HepG2 (cell line): Measurements from ENCODE around the gene PPP1R12B. TPM values are rescaled to one million over a fixed set of nuclear protein-coding genes. Genes with fewer than 3 reads are reported as not detected.
A peak's percentile ranks its signal among the peaks of the same experiment; 100 is the strongest.
"Not testable (repeated sequence)": the region's sequence is repeated elsewhere in the genome, so short reads cannot be mapped to it uniquely, and the experiment has no call there.

Source experiments
- ATAC-seq: fragments of 200-7000 bp; cut with Tn5 transposase; 3 replicates; pipeline ENCODE4 v1.9.1; 2020; ENCODE audit warnings: mild to moderate bottlenecking, moderate library complexity
- BruUV-seq: library from RNA; stranded (reverse); fragments of 400-500 nt; replicated peaks from 2 replicates; lab custom pipeline; 2021; lab: Mats Ljungman, UMichigan
- CTCF ChIA-PET: fragments of 300-600 bp; formaldehyde crosslinking; extraction: SDS; loops from one replicate; lab custom pipeline; 2021; ENCODE audit warnings: low total read pairs, inconsistent platforms, low intra/inter-chr PET ratio; lab: Yijun Ruan, JAX
- POLR2A ChIA-PET: fragments of 350-600 bp; sonication (Branson Sonifier 250); formaldehyde crosslinking; loops from one replicate; lab custom pipeline; 2020; ENCODE audit warnings: antibody characterized with exemption, inconsistent platforms; lab: Yijun Ruan, JAX
- DNase-seq: peaks from one replicate; pipeline ENCODE4 v3.0.0-alpha.2; 2015; ENCODE audit warnings: low spot score
- FAIRE-seq: peaks from 3 replicates; lab custom pipeline; 2011; peaks lifted over from hg19 to GRCh38; lab: Jason Lieb, UNC
- H2AFZ ChIP-seq: one replicate; pipeline ENCODE4 v1.6.1; 2011; ENCODE audit warnings: low read length, inconsistent platforms
- H3K27ac ChIP-seq: fragments of 300-600 bp; 3 replicates; pipeline ENCODE4 v1.8.0; 2011; ENCODE audit warnings: mixed run types, mild to moderate bottlenecking, mixed read lengths, low read length, inconsistent platforms; ENCODE audit not compliant: insufficient read depth; ENCODE audit errors: extremely low read length
- H3K27me3 ChIP-seq, 2 experiments: fragments of 200-600 bp in 1 of 2; 2 replicates in 1 of 2; 3 replicates in 1 of 2; pipeline versions ENCODE4 v1.6.0 to v1.8.0; 2011; ENCODE audit warnings: low read length in 2 of 2, mild to moderate bottlenecking in 2 of 2, moderate library complexity in 2 of 2, inconsistent platforms in 1 of 2; ENCODE audit not compliant: insufficient read depth in 2 of 2, control insufficient read depth in 1 of 2
- H3K36me3 ChIP-seq, 2 experiments: fragments of 200-600 bp in 1 of 2; replicated peaks in 1 of 2; 2 replicates in 1 of 2; 3 replicates in 1 of 2; pipeline versions ENCODE4 v1.5.1 to v1.8.0; 2011; ENCODE audit warnings: low read length in 2 of 2, inconsistent platforms in 1 of 2; ENCODE audit not compliant: insufficient read depth in 2 of 2, control insufficient read depth in 1 of 2
- H3K4me1 ChIP-seq: 2 replicates; pipeline ENCODE4 v1.5.1; 2012; ENCODE audit warnings: low read length, inconsistent platforms; ENCODE audit not compliant: insufficient read depth
- H3K4me2 ChIP-seq: 2 replicates; pipeline ENCODE4 v1.6.0; 2011; ENCODE audit warnings: low read depth, low read length, inconsistent platforms
- H3K4me3 ChIP-seq, 3 experiments: fragments of 200-600 bp in 1 of 3; sonication (generic), shearing (Covaris generic) in 1 of 3; replicated peaks in 1 of 3; 2 replicates each; pipeline ENCODE4 v1.5.1; 2011 to 2016; ENCODE audit warnings: low read length in 3 of 3, inconsistent platforms in 2 of 3, low read depth in 2 of 3, mild to moderate bottlenecking in 2 of 3, control low read depth in 1 of 3, mixed read lengths in 1 of 3; ENCODE audit not compliant: insufficient read depth in 1 of 3
- H3K79me2 ChIP-seq: one replicate; pipeline ENCODE4 v1.6.1; 2011; ENCODE audit warnings: low read length, inconsistent platforms; ENCODE audit not compliant: insufficient read depth
- H3K9ac ChIP-seq: 2 replicates; pipeline ENCODE4 v1.6.0; 2011; ENCODE audit warnings: mild to moderate bottlenecking, low read depth, low read length, inconsistent platforms; ENCODE audit not compliant: insufficient read depth
- H3K9me3 ChIP-seq: 2 replicates; pipeline ENCODE4 v1.5.1; 2012; ENCODE audit warnings: mild to moderate bottlenecking, low read length
- H4K20me1 ChIP-seq: 2 replicates; pipeline ENCODE4 v1.6.0; 2011; ENCODE audit warnings: inconsistent platforms, mild to moderate bottlenecking, low read length, moderate library complexity; ENCODE audit not compliant: insufficient read depth
- BCL6 ChIP-seq: IDR thresholded peaks from 2 replicates; pipeline ENCODE4 v1.6.1; 2016; ENCODE audit warnings: missing genetic modification reagents, missing compliant biosample characterization
- FOXA1 ChIP-seq, 2 experiments: fragments of 450-650 bp in 1 of 2; sonication (generic) in 1 of 2; formaldehyde crosslinking in 1 of 2; IDR thresholded peaks; 2 replicates each; pipeline versions ENCODE4 v1.4.0 to v1.6.1; 2016 to 2020; ENCODE audit warnings: missing genetic modification reagents in 1 of 2
- FOXA3 ChIP-seq: IDR thresholded peaks from 2 replicates; pipeline ENCODE4 v1.6.1; 2016; ENCODE audit warnings: missing genetic modification reagents, missing compliant biosample characterization
- HNF4A ChIP-seq: sonication (generic); formaldehyde crosslinking; IDR thresholded peaks from 2 replicates; pipeline ENCODE4 v1.4.0; 2020; ENCODE audit warnings: missing genetic modification reagents
- HNF4G ChIP-seq, 2 experiments: sonication (generic) in 1 of 2; formaldehyde crosslinking in 1 of 2; IDR thresholded peaks; 2 replicates each; pipeline versions ENCODE4 v1.4.0 to v1.6.1; 2011 to 2020; ENCODE audit warnings: borderline replicate concordance in 2 of 2, low read depth in 2 of 2, mild to moderate bottlenecking in 2 of 2, low read length in 1 of 2, missing genetic modification reagents in 1 of 2, moderate library complexity in 1 of 2
- NR2F1 ChIP-seq, 2 experiments: fragments of 450-650 bp in 1 of 2; formaldehyde crosslinking in 1 of 2; IDR thresholded peaks; 2 replicates each; pipeline versions ENCODE4 v1.5.0 to v1.6.1; 2016 to 2020; ENCODE audit warnings: mild to moderate bottlenecking in 1 of 2, missing compliant biosample characterization in 1 of 2, missing genetic modification reagents in 1 of 2, moderate library complexity in 1 of 2
- NR2F6 ChIP-seq, 2 experiments: IDR thresholded peaks; 2 replicates each; pipeline ENCODE4 v1.6.1; 2016; ENCODE audit warnings: antibody characterized with exemption in 1 of 2, mild to moderate bottlenecking in 1 of 2
- RARA ChIP-seq: IDR thresholded peaks from 2 replicates; pipeline ENCODE4 v1.6.1; 2016; ENCODE audit warnings: missing genetic modification reagents, missing compliant biosample characterization
- WGBS: methylation state at CpG from one replicate; pipeline ENCODE4 v1.1.6; 2017; ENCODE audit warnings: low lambda C conversion rate; 5-methylcytosine and 5-hydroxymethylcytosine counted together
- in situ Hi-C: cut with HindIII; loops from 2 replicates; pipeline ENCODE4 v1.10.0; 2017; ENCODE audit warnings: low pct_unique_long_range_greater_than_20kb; ENCODE audit not compliant: extremely low pct_ligation_motif_present
- intact Hi-C: fragments of 100-400 bp; cut with micrococcal nuclease; formaldehyde crosslinking; loops from one replicate; pipeline ENCODE4 v1.10.0; 2022; ENCODE audit not compliant: unreplicated experiment
- polyA plus RNA-seq, 8 experiments: library from polyadenylated mRNA; depleted of rRNA in 3 of 8; stranded (reverse) in 7 of 8; unstranded in 1 of 8; fragments of >200 nt; fragmentation: Illumina TruSeq in 4 of 8; extraction: Trizol in 4 of 8; gene quantifications; 2 replicates each; pipeline versions ENCODE4 v1.2.1 to v1.2.3, GENCODE V29; 2011 to 2016; ENCODE audit warnings: low read depth in 4 of 8, missing spikeins in 1 of 8, mixed read lengths in 1 of 8; ENCODE audit not compliant: insufficient read depth in 1 of 8
- total RNA-seq, 5 experiments: library from RNA; depleted of rRNA; stranded (reverse); fragments of >200 nt; fragmentation: Illumina TruSeq; extraction: Trizol; gene quantifications; 2 replicates each; pipeline ENCODE4 v1.2.3, GENCODE V29; 2016; ENCODE audit warnings: low read depth in 1 of 5
- TF ChIP-seq, protein P1 (sequence below): IDR thresholded peaks from 2 replicates; pipeline ENCODE4 v1.4.0; 2020; ENCODE audit warnings: mild to moderate bottlenecking, missing genetic modification reagents

PPP1R12B gene
- total and polyA plus RNA-seq, 2 of the 13 experiments (the other 11 are each of a cell fraction or from before 2014, with no cell fraction given) = 12.0 to 13.6 TPM

DNA sequence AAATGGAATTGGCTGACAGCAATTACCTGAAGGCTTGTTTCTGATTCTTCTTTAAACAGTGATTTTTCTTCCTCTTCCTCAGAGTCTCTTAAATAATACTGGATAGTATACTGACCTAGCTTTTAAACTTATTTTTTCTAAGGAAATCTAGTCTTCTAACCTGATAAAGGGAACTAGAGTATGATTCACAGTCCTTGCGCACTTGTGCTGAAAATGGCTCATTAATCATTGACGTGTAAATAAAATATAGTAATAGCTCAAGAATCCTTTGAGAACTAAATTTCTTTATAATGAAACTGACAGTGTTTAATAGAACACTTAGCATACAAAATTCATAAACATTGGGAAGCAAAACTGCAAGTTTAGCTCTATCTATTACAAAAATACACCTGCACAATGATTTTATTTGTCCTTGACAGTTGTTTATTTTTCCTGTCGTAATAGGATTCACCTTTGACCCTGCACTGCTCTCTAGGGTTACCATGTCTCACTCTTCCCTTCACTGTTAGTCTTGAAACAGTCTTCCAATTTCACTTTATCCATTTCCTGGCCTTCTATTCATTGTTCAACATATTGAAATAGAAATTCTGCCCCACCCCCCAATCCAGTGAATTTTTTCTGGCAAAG, 117.3 kb downstream of the PPP1R12B start:
- H3K4me2 ChIP-seq; H3K9ac ChIP-seq; H3K27ac ChIP-seq; H4K20me1 ChIP-seq; POLR2A ChIA-PET; H2AFZ ChIP-seq; H3K79me2 ChIP-seq; H3K9me3 ChIP-seq; BruUV-seq; CTCF ChIA-PET; H3K27me3 ChIP-seq; in situ Hi-C loops; H3K36me3 ChIP-seq; H3K4me3 ChIP-seq; TF ChIP-seq FOXA1 (IDR thresholded peaks at IDR 0.05); HNF4G (CRISPR knock-in tag; IDR thresholded peaks at IDR 0.05; ENCODE audit: borderline replicate concordance, low read depth): not testable (repeated sequence)
- H3K4me1 ChIP-seq = peaks cover 15% of the 10 kb centered on the region
- DNase-seq = peak; percentile 28
- ATAC-seq = peak; percentile 70
- WGBS = 53% methylated on average over 3 of the region's 3 CpGs
- TF ChIP-seq FOXA1 (CRISPR knock-in tag; IDR thresholded peaks at IDR 0.05) (0 out of 2 replicates have a peak, but pooled peaks have one; percentile 21), NR2F6 (IDR thresholded peaks at IDR 0.05) (peak; percentile 76), NR2F6 (CRISPR knock-in tag; IDR thresholded peaks at IDR 0.05) (peak; percentile 73; the same call in 1 of the 2 replicates), NR2F1 (CRISPR knock-in tag; IDR thresholded peaks at IDR 0.05) (peak in 1 of 2 experiments; percentile 51; a peak in 1 of 4 replicates), BCL6 (CRISPR knock-in tag) (peak; percentile 88), FOXA3 (CRISPR knock-in tag) (peak; percentile 39; the same call in 1 of the 2 replicates), HNF4A (CRISPR knock-in tag) (peak; percentile 22; the same call in 1 of the 2 replicates), RARA (CRISPR knock-in tag) (0 out of 2 replicates have a peak, but pooled peaks have one; percentile 17), HNF4G (IDR thresholded peaks at IDR 0.05; ENCODE audit: borderline replicate concordance, low read depth, low read length) (peak; percentile 29; the same call in 1 of the 2 replicates)
- TF ChIP-seq, protein P1, sequence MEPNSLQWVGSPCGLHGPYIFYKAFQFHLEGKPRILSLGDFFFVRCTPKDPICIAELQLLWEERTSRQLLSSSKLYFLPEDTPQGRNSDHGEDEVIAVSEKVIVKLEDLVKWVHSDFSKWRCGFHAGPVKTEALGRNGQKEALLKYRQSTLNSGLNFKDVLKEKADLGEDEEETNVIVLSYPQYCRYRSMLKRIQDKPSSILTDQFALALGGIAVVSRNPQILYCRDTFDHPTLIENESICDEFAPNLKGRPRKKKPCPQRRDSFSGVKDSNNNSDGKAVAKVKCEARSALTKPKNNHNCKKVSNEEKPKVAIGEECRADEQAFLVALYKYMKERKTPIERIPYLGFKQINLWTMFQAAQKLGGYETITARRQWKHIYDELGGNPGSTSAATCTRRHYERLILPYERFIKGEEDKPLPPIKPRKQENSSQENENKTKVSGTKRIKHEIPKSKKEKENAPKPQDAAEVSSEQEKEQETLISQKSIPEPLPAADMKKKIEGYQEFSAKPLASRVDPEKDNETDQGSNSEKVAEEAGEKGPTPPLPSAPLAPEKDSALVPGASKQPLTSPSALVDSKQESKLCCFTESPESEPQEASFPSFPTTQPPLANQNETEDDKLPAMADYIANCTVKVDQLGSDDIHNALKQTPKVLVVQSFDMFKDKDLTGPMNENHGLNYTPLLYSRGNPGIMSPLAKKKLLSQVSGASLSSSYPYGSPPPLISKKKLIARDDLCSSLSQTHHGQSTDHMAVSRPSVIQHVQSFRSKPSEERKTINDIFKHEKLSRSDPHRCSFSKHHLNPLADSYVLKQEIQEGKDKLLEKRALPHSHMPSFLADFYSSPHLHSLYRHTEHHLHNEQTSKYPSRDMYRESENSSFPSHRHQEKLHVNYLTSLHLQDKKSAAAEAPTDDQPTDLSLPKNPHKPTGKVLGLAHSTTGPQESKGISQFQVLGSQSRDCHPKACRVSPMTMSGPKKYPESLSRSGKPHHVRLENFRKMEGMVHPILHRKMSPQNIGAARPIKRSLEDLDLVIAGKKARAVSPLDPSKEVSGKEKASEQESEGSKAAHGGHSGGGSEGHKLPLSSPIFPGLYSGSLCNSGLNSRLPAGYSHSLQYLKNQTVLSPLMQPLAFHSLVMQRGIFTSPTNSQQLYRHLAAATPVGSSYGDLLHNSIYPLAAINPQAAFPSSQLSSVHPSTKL (CRISPR knock-in tag) = 0 out of 2 replicates have a peak, but pooled peaks have one; percentile 30
- intact Hi-C loops = loop anchor here (10.0 kb wide), 1 partner anchor 249 kb away; the partner anchor contains the start of gene SYT2
- peak; percentile 34 for FAIRE-seq

DNA sequence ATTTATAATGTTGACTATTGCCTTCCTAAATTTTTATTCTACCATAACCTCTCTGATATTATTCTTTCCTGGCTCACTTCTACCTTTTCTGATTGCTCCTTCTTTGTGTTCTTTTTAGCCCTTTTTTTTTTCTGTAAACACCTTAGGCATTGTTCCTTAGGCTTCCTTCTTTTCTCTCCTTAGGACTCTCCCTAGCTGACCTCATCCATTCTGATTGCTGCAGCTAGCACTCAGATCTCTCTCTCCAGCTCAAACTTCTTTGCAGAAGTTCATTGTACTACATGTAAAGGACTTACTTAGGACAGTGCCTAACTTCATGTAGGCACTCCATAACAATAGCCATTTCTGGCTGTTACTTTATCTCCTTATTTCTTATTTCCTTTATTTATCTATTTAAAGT, 117.8 kb downstream of the PPP1R12B start:
- FAIRE-seq, H3K36me3 ChIP-seq, H3K27ac ChIP-seq, ATAC-seq, BruUV-seq, H3K4me2 ChIP-seq, H3K27me3 ChIP-seq, in situ Hi-C loops, H4K20me1 ChIP-seq, DNase-seq, H2AFZ ChIP-seq, H3K9me3 ChIP-seq, POLR2A ChIA-PET, CTCF ChIA-PET, H3K9ac ChIP-seq, H3K79me2 ChIP-seq, H3K4me3 ChIP-seq: not testable (repeated sequence)
- intact Hi-C loops = loop anchor here (10.0 kb wide), 1 partner anchor 248 kb away; the partner anchor contains the start of gene SYT2
- peaks cover 15% of the 10 kb centered on the region for H3K4me1 ChIP-seq
